SHP77 (cell line): ENCODE data around the gene PRXL2C.
"Not testable (repeated sequence)": the region's sequence is repeated elsewhere in the genome, so short reads cannot be mapped to it uniquely, and the experiment has no call there.

Experiments used
- DNase-seq, 2 experiments: peaks; one replicate each; lab custom pipeline; 2025; lab: John Stamatoyannopoulos, UW

The PRXL2C gene

GRCh38 chr9:96655198-96655851 lies at the start of gene PRXL2C:
TSS of gene PRXL2C (minus strand) at chr9:96655317. CDS start at chr9:96655281, 36 bp downstream.
- DNase-seq, result peak; percentile 38 to 63

DNA sequence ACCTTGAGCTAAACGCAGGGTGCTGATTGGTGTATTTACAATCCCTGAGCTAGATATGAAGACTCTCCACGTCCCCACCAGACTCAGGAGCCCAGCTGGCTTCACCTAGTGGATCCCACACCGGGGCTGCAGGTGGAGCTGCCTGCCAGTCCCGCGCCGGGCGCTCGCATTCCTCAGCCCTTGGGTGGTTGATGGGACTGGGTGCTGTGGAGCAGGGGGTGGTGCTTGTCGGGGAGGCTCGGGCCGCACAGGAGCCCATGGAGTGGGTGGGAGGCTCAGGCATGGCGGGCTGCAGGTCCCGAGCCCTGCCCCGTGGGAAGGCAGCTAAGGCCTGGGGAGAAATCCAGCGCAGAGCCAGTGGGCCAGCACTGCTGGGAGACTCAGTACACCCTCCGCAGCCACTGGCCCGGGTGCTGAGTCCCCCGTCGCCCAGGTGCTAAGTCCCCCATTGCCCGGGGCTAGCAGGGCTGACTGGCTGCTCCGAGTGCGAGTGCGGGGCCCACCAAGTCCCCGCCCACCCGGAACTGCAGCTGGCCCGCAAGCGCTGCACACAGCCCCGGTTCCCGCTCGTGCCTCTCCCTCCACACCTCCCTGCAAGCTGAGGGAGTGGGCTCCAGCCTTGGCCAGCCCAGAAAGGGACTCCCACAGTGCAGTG lies 45.7 kb upstream of the PRXL2C start:
- not testable (repeated sequence) for DNase-seq

DNA sequence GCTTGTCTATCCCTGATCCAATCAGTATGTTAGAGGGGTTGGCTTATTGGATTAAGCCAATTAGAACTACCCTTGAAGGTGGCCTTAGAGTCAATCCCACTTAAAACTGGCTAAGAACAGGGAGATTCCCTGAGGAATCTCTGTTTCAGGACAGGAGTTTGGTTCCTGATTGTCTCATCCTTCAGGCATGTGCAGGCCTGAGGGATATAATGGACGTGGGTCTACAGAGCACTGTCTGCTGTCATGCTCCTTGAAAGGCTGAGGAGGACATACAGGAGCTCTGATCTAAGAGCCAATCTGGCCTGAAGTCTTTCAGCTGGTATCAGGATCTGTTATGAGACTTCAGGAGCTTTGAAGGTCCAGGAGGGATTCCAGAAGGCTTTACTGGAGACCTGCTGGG lies 36.2 kb upstream of the PRXL2C start:
- no peak for DNase-seq

- no peak for DNase-seq
Observed at GRCh38 chr9:96688745-96689464, 33.8 kb upstream of the PRXL2C start.

DNA sequence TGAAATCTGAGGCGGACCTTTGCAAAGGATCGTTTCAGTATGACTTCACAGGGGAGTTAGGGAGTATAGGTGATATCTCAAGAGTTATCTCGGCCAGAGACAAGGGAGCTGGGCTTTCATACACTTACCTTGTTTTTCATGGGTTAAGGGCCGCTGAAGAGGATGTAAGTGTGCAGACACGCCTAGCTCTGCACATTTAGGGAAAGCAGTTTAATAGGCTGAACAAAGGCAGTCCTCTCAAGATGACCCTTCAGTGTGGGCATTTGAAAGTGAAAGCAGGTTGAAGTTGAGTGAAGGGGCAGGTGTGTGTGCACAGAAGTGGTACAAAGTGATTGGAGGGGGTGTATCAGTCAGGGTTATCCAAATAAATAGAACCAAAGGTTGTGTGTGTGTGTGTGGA lies 33.1 kb upstream of the PRXL2C start:
- no peak for DNase-seq

DNA sequence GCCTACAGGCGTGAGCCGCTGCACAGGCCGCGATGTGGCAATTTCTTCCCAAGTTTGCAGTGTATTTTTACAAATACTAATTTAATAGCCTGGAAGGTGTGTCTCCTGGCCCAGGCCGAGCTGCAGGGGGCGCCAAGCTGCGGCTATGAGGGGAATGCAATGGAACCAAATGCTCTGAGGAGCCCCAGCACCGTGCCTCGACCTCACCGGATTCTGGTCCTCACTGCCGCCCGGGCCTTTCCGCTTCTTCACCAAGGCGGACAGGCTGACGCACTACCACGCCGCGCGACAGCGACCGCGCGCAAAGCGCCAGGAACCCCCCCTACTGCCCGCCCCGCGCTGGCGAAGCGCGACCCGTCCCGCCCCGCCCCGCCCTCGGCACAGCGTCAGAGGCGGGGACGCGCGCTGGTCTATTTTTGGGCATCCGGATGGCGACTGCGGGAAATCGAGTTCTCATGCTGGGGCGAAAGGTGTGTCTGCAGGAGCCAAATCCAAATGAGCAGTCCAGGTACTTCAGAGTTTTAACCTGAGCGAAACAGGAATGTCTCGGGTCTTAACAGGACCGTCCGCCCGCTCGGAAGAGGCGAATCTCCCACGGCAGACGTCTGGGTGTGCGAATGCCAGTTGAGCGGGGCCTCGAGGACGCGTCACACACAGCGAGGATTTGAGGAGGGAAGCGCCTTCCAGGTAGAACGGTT lies 31.7 kb upstream of the PRXL2C start:
- DNase-seq, result no peak

GRCh38 chr9:96680812-96681499 lies 25.8 kb upstream of the PRXL2C start:
- no peak for DNase-seq

DNA sequence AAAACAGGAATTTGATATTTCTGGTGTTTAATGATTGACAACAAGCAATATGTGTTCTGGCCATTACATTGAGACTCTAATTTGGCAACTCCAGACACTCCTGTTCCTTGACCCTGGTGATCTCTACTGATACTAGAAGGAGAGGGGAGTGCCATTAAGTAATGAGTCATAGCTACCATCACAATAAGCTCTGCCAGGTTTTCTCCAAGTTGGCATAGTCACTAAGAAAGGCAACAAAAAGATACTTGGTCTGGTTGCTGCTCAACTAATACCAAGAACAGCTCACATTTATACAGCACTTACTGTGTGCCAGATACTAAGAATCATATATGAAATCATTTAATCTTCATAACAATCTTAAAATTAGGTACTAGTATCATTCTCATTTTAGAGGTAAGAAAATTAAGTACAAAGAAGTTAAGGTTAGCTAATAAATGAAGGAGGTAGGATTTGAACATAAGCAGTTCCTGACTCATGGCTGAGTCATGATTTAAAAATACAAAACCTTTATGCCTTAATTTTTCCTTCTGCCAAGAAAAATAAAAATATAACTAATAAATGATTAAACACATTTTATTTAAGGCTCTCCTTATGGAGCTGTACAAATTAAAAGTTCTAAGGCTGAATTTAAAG lies 19.9 kb upstream of the PRXL2C start:
- DNase-seq, result no peak

DNA sequence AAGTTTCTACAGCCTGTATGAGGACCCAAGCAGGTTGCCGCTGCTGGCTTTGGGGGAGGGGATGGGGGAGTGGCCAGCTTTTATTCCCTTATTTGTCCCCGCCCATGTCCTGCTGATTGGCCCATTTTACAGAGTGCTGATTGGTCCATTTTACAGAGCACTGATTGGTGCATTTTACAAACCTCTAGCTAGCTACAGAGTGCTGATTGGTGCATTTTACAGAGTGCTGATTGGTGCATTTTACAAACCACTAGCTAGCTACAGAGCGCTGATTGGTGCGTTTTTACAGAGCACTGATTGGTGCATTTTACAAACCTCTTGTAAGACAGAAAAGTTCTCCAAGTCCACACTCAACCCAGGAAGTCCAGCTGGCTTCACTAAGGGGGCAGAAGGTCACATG lies 18.7 kb upstream of the PRXL2C start:
- not testable (repeated sequence) for DNase-seq

- no peak for DNase-seq
Observed at GRCh38 chr9:96668868-96669534, 13.9 kb upstream of the PRXL2C start.

DNA sequence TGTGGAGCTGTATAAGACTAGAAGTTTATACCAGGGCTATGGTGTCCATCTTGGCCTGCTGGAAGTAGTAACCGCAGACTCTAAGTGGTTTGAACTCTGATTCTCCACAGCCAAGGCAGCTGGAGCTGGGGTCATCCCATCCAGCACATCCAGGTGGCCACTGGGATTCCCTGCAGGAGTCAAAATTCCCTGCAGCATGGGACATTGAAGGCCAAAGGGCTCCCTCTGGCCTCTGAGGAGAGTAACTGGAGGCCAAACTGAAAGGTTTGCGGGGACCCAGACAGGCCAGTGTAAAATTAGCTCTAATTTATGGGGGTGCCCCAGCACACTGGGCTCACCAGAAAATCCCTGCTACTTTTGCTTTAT lies 12.2 kb upstream of the PRXL2C start:
- DNase-seq, result no peak

DNA sequence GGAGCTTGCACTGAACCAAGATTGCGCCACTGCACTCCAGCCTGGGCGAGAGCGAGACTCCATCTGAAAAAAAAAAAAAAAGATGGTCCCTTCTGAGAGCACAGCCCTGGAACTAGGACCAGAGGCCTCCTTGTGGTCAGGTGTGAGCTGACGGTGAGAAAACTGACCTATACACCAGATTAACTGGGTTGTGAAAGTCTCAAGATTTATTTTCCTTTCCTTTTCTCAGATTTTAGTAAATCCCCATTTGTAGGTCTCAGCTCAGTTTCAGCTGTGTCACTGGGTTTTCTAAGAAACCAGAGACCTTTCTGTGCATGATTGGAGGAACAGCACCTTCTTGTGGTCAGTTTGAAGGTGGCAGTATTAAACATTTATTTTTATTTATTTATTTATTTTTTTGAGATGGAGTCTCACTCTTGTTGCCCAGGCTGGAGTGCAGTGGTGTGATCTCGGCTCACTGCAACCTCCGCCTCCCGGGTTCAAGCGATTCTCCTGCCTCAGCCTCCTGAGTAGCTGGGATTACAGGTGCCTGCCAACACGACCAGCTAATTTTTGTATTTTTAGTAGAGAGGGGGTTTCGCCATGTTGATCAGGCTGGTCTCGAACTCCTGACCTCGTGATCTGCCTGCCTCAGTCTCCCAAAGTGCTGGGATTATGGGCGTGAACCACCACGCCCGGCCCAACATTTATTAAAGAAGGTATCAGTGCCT lies 11.7 kb upstream of the PRXL2C start:
- DNase-seq, result peak; percentile 20 to 31

DNA sequence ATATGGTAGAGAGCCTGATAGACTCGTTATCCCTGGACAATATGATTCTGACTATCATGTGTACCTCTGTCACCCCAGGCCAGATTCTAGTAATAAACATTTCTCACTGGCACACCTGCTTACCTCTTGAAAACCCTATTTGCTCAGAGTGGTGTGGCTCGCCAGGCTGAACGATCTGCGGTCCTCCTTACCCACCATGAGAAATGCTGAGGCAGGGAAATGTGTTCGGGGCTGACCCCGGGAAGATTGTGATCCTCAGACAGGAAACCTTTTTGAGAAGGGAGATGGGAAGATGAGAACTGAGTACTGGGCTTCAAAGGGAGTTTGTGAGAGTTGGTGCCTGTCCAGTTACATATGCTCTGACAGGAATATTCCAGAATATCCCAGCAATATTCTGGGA lies 10.7 kb upstream of the PRXL2C start:
- no peak for DNase-seq

DNA sequence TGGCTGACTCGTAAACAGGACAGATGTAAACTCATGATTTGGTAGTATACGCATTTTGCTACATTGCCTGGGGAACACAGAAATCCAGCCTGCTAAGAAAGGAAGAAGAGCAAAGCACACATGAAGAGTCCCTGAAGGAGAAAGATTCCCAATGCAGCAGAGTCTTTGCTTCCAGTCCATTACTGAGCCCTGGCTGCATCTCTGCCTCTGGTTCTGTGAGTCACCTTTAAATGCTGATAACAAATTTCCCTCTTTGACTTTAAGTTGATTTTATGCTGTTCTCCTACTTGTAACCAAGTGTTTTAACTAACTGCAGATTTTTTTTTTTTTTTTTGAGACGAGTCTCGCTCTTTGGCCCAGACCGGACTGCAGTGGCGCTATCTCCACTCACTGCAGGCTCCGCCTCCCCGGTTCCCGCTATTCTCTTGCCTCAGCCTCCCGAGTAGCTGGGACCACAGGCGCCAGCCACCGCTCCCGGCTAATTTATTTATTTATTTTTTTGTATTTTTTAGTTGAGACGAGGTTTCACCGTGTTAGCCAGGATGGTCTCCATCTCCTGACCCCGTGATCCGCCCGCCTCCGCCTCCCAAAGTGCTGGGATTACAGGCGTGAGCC lies 8.5 kb upstream of the PRXL2C start:
- DNase-seq, result no peak

- no peak for DNase-seq
Observed at GRCh38 chr9:96661711-96662110, 6.6 kb upstream of the PRXL2C start.

- no peak for DNase-seq
Observed at GRCh38 chr9:96660692-96661248, 5.7 kb upstream of the PRXL2C start.

- DNase-seq, result peak; percentile 72 to 75
Observed at GRCh38 chr9:96654450-96655197, 493 bp downstream of the PRXL2C start.

DNA sequence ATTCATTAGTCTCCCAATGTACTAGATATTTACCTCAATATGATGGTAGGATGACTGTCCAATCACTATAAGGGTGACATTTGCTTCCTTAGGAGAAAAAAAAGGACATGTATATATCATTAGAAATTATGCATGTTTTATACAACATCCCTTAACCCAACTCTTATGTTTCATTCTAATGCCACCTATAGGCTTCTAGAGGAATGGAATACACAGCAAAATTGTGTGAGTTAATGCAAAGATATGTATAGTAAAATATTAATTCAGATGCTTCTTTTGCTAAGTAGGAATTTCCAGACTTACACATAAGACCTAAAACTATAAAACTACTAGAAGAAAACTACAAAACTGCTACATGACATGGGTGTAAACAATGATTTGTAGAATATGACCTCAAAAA lies 3.5 kb downstream of the PRXL2C start:
- DNase-seq, result peak; percentile 8 to 19
